MCF 10A (cell line): ENCODE data around the gene TLCD3B. TPM values are rescaled to one million over a fixed set of nuclear protein-coding genes. Genes with fewer than 3 reads are reported as not detected.

Experiments
- BruUV-seq: library from RNA; stranded (reverse); fragments of 400-500 nt; replicated peaks from 2 replicates; lab custom pipeline; 2021; lab: Mats Ljungman, UMichigan
- CTCF ChIA-PET: fragments of 300-600 bp; sonication (Branson Sonifier 250); formaldehyde crosslinking; extraction: SDS; loops from one replicate; lab custom pipeline; 2021; ENCODE audit warnings: antibody characterized with exemption, inconsistent platforms; lab: Yijun Ruan, JAX
- POLR2A ChIA-PET: fragments of 300-600, 350-650 bp; sonication (Branson Sonifier 250); formaldehyde crosslinking; extraction: SDS; loops from one replicate; lab custom pipeline; 2020; ENCODE audit warnings: antibody characterized with exemption, inconsistent platforms; lab: Yijun Ruan, JAX
- DNase-seq: peaks from one replicate; pipeline ENCODE4 v3.0.0-alpha.2; 2018; ENCODE audit not compliant: unreplicated experiment
- H3K27ac Mint-ChIP-seq: one replicate; pipeline ENCODE4 v1.8.0; 2022; ENCODE audit warnings: mild to moderate bottlenecking, low read depth, mixed read lengths; ENCODE audit not compliant: unreplicated experiment
- H3K27me3 Mint-ChIP-seq: one replicate; pipeline ENCODE4 v1.8.0; 2022; ENCODE audit warnings: mixed read lengths; ENCODE audit not compliant: insufficient read depth, unreplicated experiment
- H3K36me3 Mint-ChIP-seq: one replicate; pipeline ENCODE4 v1.8.0; 2022; ENCODE audit warnings: mild to moderate bottlenecking, moderate library complexity, mixed read lengths; ENCODE audit not compliant: insufficient read depth, unreplicated experiment
- H3K4me1 Mint-ChIP-seq: one replicate; pipeline ENCODE4 v1.8.0; 2022; ENCODE audit warnings: mixed read lengths; ENCODE audit not compliant: insufficient read depth, unreplicated experiment
- H3K4me3 Mint-ChIP-seq: one replicate; pipeline ENCODE4 v1.8.0; 2022; ENCODE audit warnings: mild to moderate bottlenecking, moderate library complexity, mixed read lengths; ENCODE audit not compliant: unreplicated experiment
- H3K9me3 Mint-ChIP-seq: one replicate; pipeline ENCODE4 v1.8.0; 2022; ENCODE audit warnings: mixed read lengths; ENCODE audit not compliant: unreplicated experiment
- CTCF ChIP-seq: fragments of 200-600 bp; IDR thresholded peaks from one replicate; pipeline ENCODE4 v1.8.0; 2022; ENCODE audit warnings: antibody characterized with exemption, mild to moderate bottlenecking; ENCODE audit not compliant: unreplicated experiment
- intact Hi-C: fragments of 100-400 bp; cut with micrococcal nuclease; formaldehyde crosslinking; loops from 2 replicates; pipeline ENCODE4 v1.14.1; 2022
- total RNA-seq: library from RNA; stranded (reverse); gene quantifications from 2 replicates; pipeline ENCODE4 v1.2.3, GENCODE V29; 2022

TLCD3B gene
- total RNA-seq, 1 experiment from 2014 or later: 0.21 TPM

- TSS peak; percentile 40 for BruUV-seq
- Mint-ChIP-seq H3K9me3 (no peaks in the 10 kb centered on the region), H3K27ac (peak overlapping the region; percentile 46), H3K27me3 (no peaks in the 10 kb centered on the region), H3K4me1 (peaks cover 12% of the 10 kb centered on the region), H3K4me3 (no peak overlapping the region), H3K36me3 (peaks cover 77% of the 10 kb centered on the region)
- no peak for DNase-seq
- CTCF ChIA-PET: interaction anchor here (0.6 to 1.1 kb wide), 3 partner anchors 20 to 29 kb away, joined by 3 read pairs; no protein-coding TSS in a partner anchor
- POLR2A ChIA-PET: interaction anchor here (0.5 kb wide), 1 partner anchor 37 kb away, joined by 3 read pairs; no protein-coding TSS in a partner anchor
- intact Hi-C loops: no loop called here
- TF ChIP-seq CTCF: no peak
These were observed 38.8 kb upstream of the TLCD3B start for GRCh38 chr16:30069611-30070462.

GRCh38 chr16:30068750-30069610, 37.9 kb upstream of the TLCD3B start:
- peak; percentile 42 for TF ChIP-seq CTCF

GRCh38 chr16:30068333-30068732, 37.3 kb upstream of the TLCD3B start:
- POLR2A ChIA-PET: interaction anchor here (0.5 to 6.7 kb wide), 7 partner anchors 7 to 566 kb away, joined by 3 to 173 read pairs (median 4); partner anchors contain the start of genes PPP4C and YPEL3
- Mint-ChIP-seq H3K27ac (peak overlapping the region; percentile 63), H3K36me3 (peaks cover 71% of the 10 kb centered on the region), H3K9me3 (no peaks in the 10 kb centered on the region), H3K27me3 (no peaks in the 10 kb centered on the region), H3K4me3 (peak overlapping the region; percentile 35), H3K4me1 (peaks cover 19% of the 10 kb centered on the region)
- CTCF ChIA-PET: interaction anchor here (1.9 kb wide), 1 partner anchor 27 kb away, joined by 6 read pairs; no protein-coding TSS in a partner anchor
- no TSS peak for BruUV-seq
- intact Hi-C loops: no loop called here
- TF ChIP-seq CTCF: no peak
- DNase-seq: no peak

More at GRCh38 chr16:30068750-30069610, 37.9 kb upstream of the TLCD3B start:
- ChIA-PET POLR2A (interaction anchor here (0.5 to 5.9 kb wide), 3 partner anchors 7 to 423 kb away, joined by 3 to 155 read pairs (median 3); partner anchors contain the start of genes PPP4C and YPEL3), CTCF (no interaction called here)
- H3K9me3 Mint-ChIP-seq: no peaks in the 10 kb centered on the region
- H3K36me3 Mint-ChIP-seq: peaks cover 77% of the 10 kb centered on the region
- peak overlapping the region; percentile 63 for H3K27ac Mint-ChIP-seq
- BruUV-seq: no TSS peak
- peaks cover 15% of the 10 kb centered on the region for H3K4me1 Mint-ChIP-seq
- no peaks in the 10 kb centered on the region for H3K27me3 Mint-ChIP-seq
- peak; percentile 45 for DNase-seq
- intact Hi-C loops: no loop called here
- H3K4me3 Mint-ChIP-seq: peak overlapping the region; percentile 35
